ENCODE data around the gene ADAM23.

The ADAM23 gene

GRCh38 chr2:206572725-206573124, 129.4 kb downstream of the ADAM23 start:
- no peak for FAIRE-seq

GRCh38 chr2:206573793-206574192, 130.5 kb downstream of the ADAM23 start:
- FAIRE-seq: no peak

- FAIRE-seq: no peak
Measured at GRCh38 chr2:206584323-206585116, 141.2 kb downstream of the ADAM23 start.

- no peak for FAIRE-seq
Measured at GRCh38 chr2:206585335-206585734, 142.0 kb downstream of the ADAM23 start.

GRCh38 chr2:206586609-206587008, 143.3 kb downstream of the ADAM23 start:
- no peak for FAIRE-seq

GRCh38 chr2:206597717-206598218, 154.4 kb downstream of the ADAM23 start:
- no peak for FAIRE-seq

GRCh38 chr2:206603243-206603642, 159.9 kb downstream of the ADAM23 start:
- no peak for FAIRE-seq

GRCh38 chr2:206610451-206610850, 167.1 kb downstream of the ADAM23 start:
- FAIRE-seq: no peak

- no peak for FAIRE-seq
Measured at GRCh38 chr2:206611191-206611590, 167.9 kb downstream of the ADAM23 start.

- FAIRE-seq: no peak
Measured at GRCh38 chr2:206611736-206612135, 168.4 kb downstream of the ADAM23 start.

GRCh38 chr2:206614811-206615210, 171.5 kb downstream of the ADAM23 start:
- FAIRE-seq: no peak

- no peak for FAIRE-seq
Measured at GRCh38 chr2:206615417-206616089, 172.2 kb downstream of the ADAM23 start.

GRCh38 chr2:206616151-206616550, 172.8 kb downstream of the ADAM23 start:
- no peak for FAIRE-seq

- no peak for FAIRE-seq
Measured at GRCh38 chr2:206619011-206619410, 175.7 kb downstream of the ADAM23 start.

- no peak for FAIRE-seq
Measured at GRCh38 chr2:206626108-206626507, 182.8 kb downstream of the ADAM23 start.

- FAIRE-seq: no peak
Measured at GRCh38 chr2:206627632-206628031, 184.3 kb downstream of the ADAM23 start.

- no peak for FAIRE-seq
Measured at GRCh38 chr2:206631340-206631739, 188.0 kb downstream of the ADAM23 start.

- no peak for FAIRE-seq
Measured at GRCh38 chr2:206635015-206635414, 191.7 kb downstream of the ADAM23 start.

- FAIRE-seq: no peak
Measured at GRCh38 chr2:206639636-206640035, 196.3 kb downstream of the ADAM23 start.

GRCh38 chr2:206641226-206641625, 197.9 kb downstream of the ADAM23 start:
- FAIRE-seq: no peak

GRCh38 chr2:206642075-206643025, 199.0 kb downstream of the ADAM23 start, which contains the start of gene FAM237A:
FAM237A (plus strand) TSS chr2:206642487; CDS start chr2:206644237, 1,750 bp downstream.
- no peak for FAIRE-seq

- peak; percentile 37 for FAIRE-seq
Measured at GRCh38 chr2:206647985-206648384, 204.7 kb downstream of the ADAM23 start.

GRCh38 chr2:206657087-206657486, 213.8 kb downstream of the ADAM23 start:
- FAIRE-seq: no peak

Data from A204.1 (cell line).